HepG2 (cell line): ENCODE measurements around the gene RPL35. TPM values are rescaled to one million over a fixed set of nuclear protein-coding genes. Genes with fewer than 3 reads are reported as not detected.
A peak's percentile ranks its signal among the peaks of the same experiment; 100 is the strongest.

ENCODE experiments used
- ATF1 ChIP-seq: IDR thresholded peaks from 2 replicates; pipeline ENCODE4 v1.6.1; 2016; ENCODE audit warnings: mild to moderate bottlenecking, control low read depth
- DBP ChIP-seq: sonication (generic); formaldehyde crosslinking; IDR thresholded peaks from 2 replicates; pipeline ENCODE4 v1.4.0; 2020; ENCODE audit warnings: missing genetic modification reagents; ENCODE audit errors: not compliant biosample characterization
- FOXM1 ChIP-seq: sonication (generic); formaldehyde crosslinking; IDR thresholded peaks from 2 replicates; pipeline ENCODE4 v1.5.0; 2020; ENCODE audit warnings: missing genetic modification reagents
- GMEB1 ChIP-seq: sonication (generic); formaldehyde crosslinking; IDR thresholded peaks from 2 replicates; pipeline ENCODE4 v1.5.1; 2020; ENCODE audit warnings: missing genetic modification reagents, mild to moderate bottlenecking, borderline replicate concordance
- HOXA7 ChIP-seq: sonication (generic); formaldehyde crosslinking; IDR thresholded peaks from 2 replicates; pipeline ENCODE4 v1.8.1; 2022; ENCODE audit warnings: mild to moderate bottlenecking, missing genetic modification reagents, moderate library complexity
- KMT2B ChIP-seq: IDR thresholded peaks from 2 replicates; pipeline ENCODE4 v1.6.1; 2016; ENCODE audit warnings: missing genetic modification reagents, missing compliant biosample characterization
- NCOA2 ChIP-seq: sonication (generic); formaldehyde crosslinking; IDR thresholded peaks from 2 replicates; pipeline ENCODE4 v1.8.0; 2022; ENCODE audit warnings: inconsistent platforms
- PAWR ChIP-seq: sonication (generic); formaldehyde crosslinking; IDR thresholded peaks from 2 replicates; pipeline ENCODE4 v1.4.0; 2020; ENCODE audit warnings: missing genetic modification reagents, mild to moderate bottlenecking, borderline replicate concordance
- RORA ChIP-seq: sonication (generic); formaldehyde crosslinking; IDR thresholded peaks from 2 replicates; pipeline ENCODE4 v1.5.0; 2020; ENCODE audit warnings: mild to moderate bottlenecking, missing genetic modification reagents, moderate library complexity
- RXRA ChIP-seq: sonication (generic); formaldehyde crosslinking; IDR thresholded peaks from 2 replicates; pipeline ENCODE4 v1.5.1; 2020; ENCODE audit warnings: missing genetic modification reagents
- SOX13 ChIP-seq, 3 experiments: fragments of 450-650 bp in 1 of 3; sonication (generic) in 1 of 3; formaldehyde crosslinking in 1 of 3; IDR thresholded peaks in 2 of 3; conservative IDR thresholded peaks in 1 of 3; 2 replicates each; pipeline versions ENCODE4 v1.5.0 to v1.6.1; 2016 to 2020; ENCODE audit warnings: antibody characterized with exemption in 1 of 3, mild to moderate bottlenecking in 1 of 3, missing compliant biosample characterization in 1 of 3, missing genetic modification reagents in 1 of 3, moderate library complexity in 1 of 3
- TFDP1 ChIP-seq: IDR thresholded peaks from 2 replicates; pipeline ENCODE4 v1.6.1; 2016; ENCODE audit warnings: missing compliant biosample characterization, missing genetic modification reagents, borderline replicate concordance
- TFE3 ChIP-seq: IDR thresholded peaks from 2 replicates; pipeline ENCODE4 v1.6.1; 2016
- ZBTB26 ChIP-seq: IDR thresholded peaks from 2 replicates; pipeline ENCODE4 v1.6.1; 2016; ENCODE audit warnings: missing compliant biosample characterization, missing genetic modification reagents, borderline replicate concordance
- ZFP41 ChIP-seq: sonication (generic); formaldehyde crosslinking; IDR thresholded peaks from 2 replicates; pipeline ENCODE4 v1.4.0; 2020; ENCODE audit warnings: mild to moderate bottlenecking, missing genetic modification reagents, borderline replicate concordance
- ZNF207 ChIP-seq: fragments of 450-650 bp; IDR thresholded peaks from 2 replicates; pipeline ENCODE4 v1.6.1; 2016; ENCODE audit warnings: antibody characterized with exemption, borderline replicate concordance
- ZNF3 ChIP-seq: IDR thresholded peaks from 2 replicates; pipeline ENCODE4 v1.7.0; 2017; ENCODE audit warnings: inconsistent platforms
- ZNF557 ChIP-seq: sonication (generic); formaldehyde crosslinking; IDR thresholded peaks from 2 replicates; pipeline ENCODE4 v1.4.0; 2020; ENCODE audit warnings: missing genetic modification reagents
- ZNF558 ChIP-seq: sonication (generic); formaldehyde crosslinking; IDR thresholded peaks from 2 replicates; pipeline ENCODE4 v1.9.0; 2022; ENCODE audit warnings: mild to moderate bottlenecking, missing genetic modification reagents, borderline replicate concordance
- ZNF589 ChIP-seq: sonication (generic); formaldehyde crosslinking; conservative IDR thresholded peaks from 2 replicates; pipeline ENCODE4 v1.8.0; 2022; ENCODE audit warnings: mild to moderate bottlenecking, moderate library complexity, missing genetic modification reagents
- ZNF761 ChIP-seq: sonication (generic); formaldehyde crosslinking; conservative IDR thresholded peaks from 2 replicates; pipeline ENCODE4 v1.4.0; 2020; ENCODE audit warnings: mild to moderate bottlenecking, missing genetic modification reagents
- ZNF850 ChIP-seq: sonication (generic); formaldehyde crosslinking; conservative IDR thresholded peaks from 2 replicates; pipeline ENCODE4 v1.9.0; 2021; ENCODE audit warnings: mild to moderate bottlenecking, missing genetic modification reagents
- polyA plus RNA-seq, 8 experiments: library from polyadenylated mRNA; depleted of rRNA in 3 of 8; stranded (reverse) in 7 of 8; unstranded in 1 of 8; fragments of >200 nt; fragmentation: Illumina TruSeq in 4 of 8; extraction: Trizol in 4 of 8; gene quantifications; 2 replicates each; pipeline versions ENCODE4 v1.2.1 to v1.2.3, GENCODE V29; 2011 to 2016; ENCODE audit warnings: low read depth in 4 of 8, missing spikeins in 1 of 8, mixed read lengths in 1 of 8; ENCODE audit not compliant: insufficient read depth in 1 of 8
- total RNA-seq, 5 experiments: library from RNA; depleted of rRNA; stranded (reverse); fragments of >200 nt; fragmentation: Illumina TruSeq; extraction: Trizol; gene quantifications; 2 replicates each; pipeline ENCODE4 v1.2.3, GENCODE V29; 2016; ENCODE audit warnings: low read depth in 1 of 5

Gene RPL35
- total and polyA plus RNA-seq, 2 of the 13 experiments (the other 11 are each of a cell fraction or from before 2014, with no cell fraction given): 2,153 to 2,935 TPM

- TF ChIP-seq ATF1 (CRISPR knock-in tag): no peak
- no peak for TF ChIP-seq DBP (CRISPR knock-in tag)
- TF ChIP-seq KMT2B (CRISPR knock-in tag): no peak
- TF ChIP-seq SOX13 (IDR thresholded peaks at IDR 0.05): no peak
- no peak for TF ChIP-seq SOX13 (CRISPR knock-in tag; conservative IDR thresholded peaks at IDR 0.05 in 1 of 2, IDR thresholded peaks at IDR 0.05 in 1 of 2)
- TF ChIP-seq GMEB1 (CRISPR knock-in tag): peak; percentile 29; the same call in 1 of the 2 replicates
- TF ChIP-seq ZNF850: no peak
- TF ChIP-seq RORA (CRISPR knock-in tag): no peak
- TF ChIP-seq NCOA2: no peak
- TF ChIP-seq ZNF558 (CRISPR knock-in tag): no peak
- no peak for TF ChIP-seq ZNF3 (CRISPR knock-in tag)
- no peak for TF ChIP-seq HOXA7
- no peak; the same call in 1 of the 2 replicates for TF ChIP-seq RXRA (CRISPR knock-in tag)
- TF ChIP-seq ZNF589: no peak
- TF ChIP-seq FOXM1 (CRISPR knock-in tag): no peak
- no peak for TF ChIP-seq TFE3
- no peak for TF ChIP-seq ZBTB26
- TF ChIP-seq ZNF761 (CRISPR knock-in tag): no peak
- TF ChIP-seq TFDP1: peak; percentile 29; the same call in 1 of the 2 replicates
- TF ChIP-seq ZNF557: no peak
- no peak for TF ChIP-seq PAWR
- TF ChIP-seq ZNF207: no peak
- no peak for TF ChIP-seq ZFP41 (CRISPR knock-in tag)
Observed at GRCh38 chr9:124852829-124853531, 8.8 kb downstream of the RPL35 start, which contains the start of gene WDR38 (continued).
